ENCODE data around the gene VAC14.

- TF ChIP-seq, protein P1, sequence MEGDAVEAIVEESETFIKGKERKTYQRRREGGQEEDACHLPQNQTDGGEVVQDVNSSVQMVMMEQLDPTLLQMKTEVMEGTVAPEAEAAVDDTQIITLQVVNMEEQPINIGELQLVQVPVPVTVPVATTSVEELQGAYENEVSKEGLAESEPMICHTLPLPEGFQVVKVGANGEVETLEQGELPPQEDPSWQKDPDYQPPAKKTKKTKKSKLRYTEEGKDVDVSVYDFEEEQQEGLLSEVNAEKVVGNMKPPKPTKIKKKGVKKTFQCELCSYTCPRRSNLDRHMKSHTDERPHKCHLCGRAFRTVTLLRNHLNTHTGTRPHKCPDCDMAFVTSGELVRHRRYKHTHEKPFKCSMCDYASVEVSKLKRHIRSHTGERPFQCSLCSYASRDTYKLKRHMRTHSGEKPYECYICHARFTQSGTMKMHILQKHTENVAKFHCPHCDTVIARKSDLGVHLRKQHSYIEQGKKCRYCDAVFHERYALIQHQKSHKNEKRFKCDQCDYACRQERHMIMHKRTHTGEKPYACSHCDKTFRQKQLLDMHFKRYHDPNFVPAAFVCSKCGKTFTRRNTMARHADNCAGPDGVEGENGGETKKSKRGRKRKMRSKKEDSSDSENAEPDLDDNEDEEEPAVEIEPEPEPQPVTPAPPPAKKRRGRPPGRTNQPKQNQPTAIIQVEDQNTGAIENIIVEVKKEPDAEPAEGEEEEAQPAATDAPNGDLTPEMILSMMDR (IDR thresholded peaks at IDR 0.05), result no peak
- no peak for TF ChIP-seq POLR2AphosphoS5 (IDR thresholded peaks at IDR 0.05)
Measured at GRCh38 chr16:70702624-70703023, 98.3 kb downstream of the VAC14 start.

Data from suprapubic skin (tissue), 3 donors.